ENCODE results near the gene NID2.

DNA sequence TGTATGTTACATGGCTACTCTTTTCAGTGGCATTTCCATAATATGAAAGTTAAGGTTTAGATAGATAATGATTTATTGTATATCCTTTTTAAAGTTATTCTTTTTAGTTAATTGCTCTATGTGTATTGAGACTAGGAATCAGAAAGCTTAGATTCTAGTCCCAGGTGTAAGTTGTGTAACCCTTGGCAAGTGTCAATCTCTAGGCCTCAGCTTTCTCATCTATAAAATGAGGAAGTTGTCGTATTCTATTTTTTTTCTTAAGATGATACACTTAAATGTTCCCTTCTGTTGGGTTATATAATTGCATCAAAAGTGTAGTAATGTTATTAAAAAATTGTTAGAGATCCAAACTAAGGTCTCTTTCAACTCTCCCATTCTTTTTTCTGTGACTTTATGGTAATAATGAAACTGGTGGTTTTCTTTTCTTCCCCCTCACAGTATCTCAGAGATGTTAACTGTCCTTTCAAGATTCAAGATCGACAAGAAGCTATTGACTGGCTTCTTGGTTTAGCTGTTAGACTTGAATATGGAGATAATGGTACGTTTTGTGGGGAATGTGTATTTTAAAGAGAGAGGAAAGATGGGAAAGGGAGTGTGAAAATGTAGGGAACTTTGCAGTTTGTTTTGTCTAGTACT lies 75.5 kb downstream of the NID2 start:
- TF ChIP-seq POLR2A (IDR thresholded peaks at IDR 0.05; ENCODE audit: low read depth, low read length) (no peak), TAF1 (IDR thresholded peaks at IDR 0.05; ENCODE audit: borderline replicate concordance, low read depth, low read length) (no peak)

Measured in GM12892 (cell line).